HG03039 (cell line): ENCODE measurements around the gene KRT79.

Experiments used
- ATAC-seq: cut with Tn5 transposase; IDR thresholded peaks from one replicate; pipeline ENCODE4 v1.9.1; 2021; ENCODE audit warnings: mild to moderate bottlenecking, moderate library complexity; ENCODE audit not compliant: unreplicated experiment

Gene KRT79

DNA sequence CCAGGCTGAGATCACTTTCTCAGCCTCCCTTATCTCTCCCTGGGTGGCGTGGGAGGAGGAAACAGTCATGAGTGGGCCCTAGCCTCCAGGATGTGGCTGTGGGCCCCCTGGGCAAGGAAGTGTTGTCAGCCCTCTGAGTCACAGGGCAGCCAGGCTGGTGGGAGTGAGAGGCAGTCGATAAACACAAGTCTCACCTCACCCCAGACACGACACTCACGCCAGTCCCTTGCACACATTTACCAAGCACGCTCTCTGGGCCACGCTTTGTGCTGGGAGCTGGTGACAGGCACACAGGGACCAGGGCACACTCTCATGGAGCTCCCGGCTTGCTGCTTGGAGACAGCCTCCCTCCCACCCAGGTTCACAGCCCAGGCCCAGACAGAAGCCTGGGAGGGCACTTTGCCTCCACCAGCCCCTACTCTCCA, 1.9 kb upstream of the KRT79 start:
- no peak for ATAC-seq

DNA sequence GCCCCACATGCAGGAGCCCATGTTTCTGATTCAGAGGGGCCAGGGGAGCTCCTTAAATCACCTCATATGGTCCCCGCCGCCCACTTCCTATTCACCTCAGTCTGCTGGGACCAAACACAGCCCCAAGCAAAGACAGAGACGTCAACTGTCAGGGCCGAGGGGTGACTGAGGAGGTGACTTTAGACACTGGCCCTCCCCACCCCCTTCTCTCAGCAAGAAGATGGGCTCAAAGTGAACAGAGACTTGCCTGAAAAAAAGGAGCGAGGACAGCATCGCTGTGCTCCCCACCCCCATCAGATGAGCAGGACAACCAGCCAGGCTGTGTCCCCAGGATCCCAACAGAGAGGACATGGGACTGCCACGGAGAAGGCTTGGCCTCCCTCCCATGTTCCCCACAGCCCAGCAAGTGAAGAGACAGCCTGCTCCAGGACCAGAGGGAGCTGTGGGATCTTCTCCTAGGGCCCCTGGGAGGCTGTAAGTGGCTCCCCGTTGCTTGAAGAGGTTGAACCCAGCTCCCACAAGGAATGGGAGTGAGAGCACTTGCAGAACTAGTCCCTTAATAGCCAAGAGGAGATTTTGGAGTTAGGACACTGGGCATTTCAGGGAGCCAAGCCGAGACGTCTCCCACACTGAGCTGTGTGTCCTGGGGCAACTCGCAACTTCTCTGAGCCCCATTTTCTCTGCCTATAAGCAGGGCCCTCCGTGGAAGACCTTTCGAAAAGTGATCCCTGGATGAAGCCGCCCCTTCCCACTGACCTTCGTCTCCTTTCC, 1.3 kb upstream of the KRT79 start:
- no peak for ATAC-seq

DNA sequence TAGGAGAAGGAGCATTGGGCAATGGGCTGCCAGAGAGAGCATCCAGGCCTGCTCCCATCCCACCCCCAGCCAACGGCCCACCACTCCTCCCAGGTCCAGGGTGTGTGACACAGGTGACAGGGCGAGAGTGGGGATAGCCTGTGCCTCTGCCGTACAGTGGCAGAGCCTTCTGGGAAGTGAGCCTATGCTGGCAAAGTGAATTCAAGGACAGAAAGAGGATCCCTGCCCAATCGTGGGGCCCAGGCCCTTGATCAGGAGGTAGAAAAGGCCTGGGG, 553 bp upstream of the KRT79 start:
- ATAC-seq, result no peak

DNA sequence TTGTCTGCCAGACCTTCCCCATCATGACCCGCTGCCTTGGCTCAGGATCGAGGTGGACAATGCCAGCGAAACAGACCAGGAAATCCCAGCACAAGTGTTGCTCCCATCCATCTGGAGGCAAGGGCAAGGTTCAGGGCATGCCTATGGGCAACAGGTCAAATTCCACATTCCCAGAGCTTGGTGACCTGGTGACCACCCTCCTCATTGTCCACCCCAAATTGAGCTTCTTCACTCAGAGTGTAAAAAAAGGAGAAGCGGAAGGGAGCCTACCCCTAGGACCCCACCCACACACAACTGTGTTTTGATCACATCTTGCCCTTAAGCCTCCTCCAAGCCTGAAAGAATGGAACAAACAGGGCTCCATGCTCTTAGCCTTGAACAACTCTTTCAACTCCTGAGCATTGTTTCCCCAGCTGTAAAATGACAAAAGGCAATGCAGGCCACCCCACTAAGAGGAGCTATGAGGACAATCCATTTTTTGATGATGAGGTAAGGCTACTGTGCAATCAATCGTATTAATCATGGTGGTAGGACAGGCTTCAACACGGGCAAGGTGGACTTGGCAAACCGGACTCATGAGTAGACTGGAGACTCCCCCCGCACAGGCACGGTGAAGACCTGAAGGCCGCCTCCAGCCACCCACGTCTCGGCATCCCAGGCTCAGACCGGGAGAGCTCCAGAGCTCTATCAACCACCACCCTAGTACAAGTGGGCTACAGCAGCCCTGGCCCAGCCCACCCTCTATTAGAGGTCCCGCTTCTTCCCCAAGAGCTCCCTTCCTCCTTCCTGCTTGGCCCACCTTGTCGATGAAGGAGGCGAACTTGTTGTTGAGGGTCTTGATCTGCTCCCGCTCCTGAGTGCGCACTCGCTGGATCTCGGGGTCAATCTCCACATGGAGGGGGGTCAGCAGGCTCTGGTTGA, 866 bp downstream of the KRT79 start:
- no peak for ATAC-seq

DNA sequence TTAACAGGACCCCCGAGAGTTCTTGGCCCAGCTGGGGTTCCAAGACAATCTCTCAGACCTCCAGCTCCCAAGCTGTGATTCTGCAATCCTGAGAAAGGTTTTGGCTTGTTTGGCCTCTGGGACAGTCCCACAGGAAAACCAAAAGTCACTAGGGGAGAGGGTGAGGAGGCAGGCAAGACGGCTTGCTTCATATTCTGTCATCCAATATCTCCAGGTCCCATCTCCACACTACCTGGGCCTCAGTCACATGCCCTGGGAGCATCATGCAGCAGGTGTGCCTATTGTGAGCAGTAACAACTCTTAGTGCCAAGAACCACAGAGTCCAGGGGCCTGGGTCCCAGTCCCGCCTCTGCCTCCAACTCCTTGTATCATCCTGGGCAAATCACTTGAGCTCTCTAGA, 1.7 kb downstream of the KRT79 start:
- ATAC-seq, result no peak

DNA sequence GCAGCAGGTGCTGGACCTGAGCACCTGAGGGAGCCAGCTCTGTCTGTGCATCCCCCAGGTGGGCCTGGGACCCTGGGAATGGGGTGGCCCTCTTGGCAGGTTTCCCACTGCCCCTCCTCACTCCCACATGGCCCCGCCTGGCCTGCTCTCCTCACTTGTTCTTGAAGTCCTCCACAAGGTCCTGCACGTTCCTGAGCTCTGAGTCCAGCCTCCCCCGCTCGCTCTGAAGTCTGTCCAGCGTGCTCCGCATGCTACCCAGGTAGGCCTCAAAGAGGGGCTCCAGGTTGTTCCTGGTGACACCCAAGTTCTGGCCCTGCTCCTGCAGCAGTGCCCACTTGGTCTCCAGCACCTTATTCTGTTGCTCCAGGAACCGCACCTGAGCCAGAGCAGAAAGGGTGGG, 2.9 kb downstream of the KRT79 start:
- no peak for ATAC-seq

DNA sequence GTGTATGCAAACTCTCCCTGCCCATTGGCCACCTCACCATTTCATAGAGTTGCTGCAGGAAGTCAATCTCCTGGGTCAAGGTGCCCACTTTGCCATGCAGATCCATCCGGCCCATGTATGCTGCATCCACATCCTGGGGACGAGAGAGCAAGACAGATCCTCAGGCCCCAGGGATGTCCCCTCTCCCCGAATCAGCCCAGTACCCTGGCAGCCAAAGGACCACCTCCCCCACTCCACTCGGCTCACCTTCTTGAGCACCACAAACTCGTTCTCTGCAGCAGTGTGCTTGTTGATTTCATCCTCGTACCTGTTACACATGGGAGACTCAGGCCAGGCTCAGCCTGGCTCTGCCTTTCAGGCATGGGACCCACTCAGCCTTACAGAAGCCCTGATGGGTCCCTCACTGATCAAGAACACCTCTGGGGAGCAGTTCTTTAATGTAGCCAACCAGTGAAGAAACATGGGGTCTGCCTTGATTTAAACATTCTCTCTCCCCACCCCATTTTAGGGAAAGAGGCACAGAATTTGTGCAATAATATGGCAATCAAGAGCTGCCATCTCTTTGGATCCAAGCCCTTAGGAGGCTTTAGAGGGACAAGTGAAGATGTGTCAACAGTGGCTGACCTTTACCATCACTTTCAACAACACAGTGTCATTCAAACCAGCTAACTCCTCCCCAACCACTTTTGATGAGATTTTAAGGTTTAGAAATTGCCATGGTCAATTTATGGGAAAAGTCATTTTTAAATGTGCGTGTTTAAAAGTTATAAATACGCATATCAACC, 3.9 kb downstream of the KRT79 start:
- ATAC-seq, result no peak

DNA sequence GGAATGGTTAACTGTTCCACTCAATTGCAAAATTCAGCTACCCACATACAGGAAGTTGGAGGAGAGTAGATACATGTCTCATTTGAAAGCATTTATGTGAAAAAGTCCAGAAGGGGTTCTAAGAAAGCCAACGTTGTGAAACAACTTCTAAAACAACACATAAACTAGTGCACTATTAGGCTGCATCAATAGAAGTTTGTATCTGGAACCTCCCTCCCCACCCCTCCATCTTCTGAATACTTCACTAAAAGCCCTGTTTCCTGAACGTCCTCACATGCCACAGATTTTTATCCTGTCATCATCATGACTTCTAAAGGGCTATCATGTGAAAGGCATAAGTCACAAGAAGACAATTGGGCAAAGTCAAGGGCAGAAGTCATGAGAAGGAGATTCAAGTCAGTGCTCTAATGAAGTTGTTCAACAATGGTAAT, 5.5 kb downstream of the KRT79 start:
- no peak for ATAC-seq

DNA sequence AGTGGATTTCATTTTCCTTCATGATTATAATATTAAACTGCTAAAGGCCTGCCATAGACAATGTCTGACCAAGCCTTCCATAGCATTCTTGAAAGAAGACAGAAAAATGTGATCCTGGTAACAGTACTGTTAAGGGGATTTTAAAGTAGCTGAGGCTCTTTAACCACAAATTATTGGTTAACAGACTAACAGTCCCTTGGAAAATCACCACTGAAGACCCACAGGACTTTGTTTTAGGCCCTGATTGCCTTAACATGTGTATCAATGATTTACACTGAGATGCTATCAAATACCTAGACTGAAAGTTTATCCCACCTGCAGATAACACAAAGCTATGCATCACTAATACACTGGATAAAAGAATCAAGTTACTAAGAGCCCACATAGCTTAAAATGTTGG, 6.0 kb downstream of the KRT79 start:
- ATAC-seq, result no peak

DNA sequence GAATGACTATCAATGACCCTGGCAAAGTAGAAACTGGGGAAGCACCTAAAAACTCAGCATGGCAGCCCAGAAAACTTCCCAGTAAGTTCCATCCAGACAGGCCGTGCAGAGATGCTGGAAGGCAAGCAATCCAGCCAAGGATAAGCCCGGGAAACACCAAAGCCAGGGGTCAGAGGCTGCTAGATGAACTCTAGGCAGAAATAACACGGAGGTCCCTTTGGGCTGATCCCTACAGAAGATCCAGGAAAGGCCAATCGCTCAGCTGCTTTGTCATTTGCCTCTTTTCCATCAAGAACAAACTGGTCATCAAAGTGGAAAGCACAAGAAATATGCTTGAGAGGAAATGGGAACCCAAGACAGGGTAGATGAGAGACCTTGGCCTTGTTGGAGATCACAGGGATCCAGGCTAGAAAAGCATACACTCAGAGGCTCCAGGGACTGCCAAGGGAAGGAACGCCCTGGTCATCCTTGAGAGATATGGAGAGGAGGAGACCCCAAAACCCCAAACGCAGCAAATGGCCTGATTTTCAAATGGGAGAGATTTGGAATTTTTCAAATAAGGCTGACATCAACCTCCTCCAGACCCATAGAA, 6.5 kb downstream of the KRT79 start:
- no peak for ATAC-seq

DNA sequence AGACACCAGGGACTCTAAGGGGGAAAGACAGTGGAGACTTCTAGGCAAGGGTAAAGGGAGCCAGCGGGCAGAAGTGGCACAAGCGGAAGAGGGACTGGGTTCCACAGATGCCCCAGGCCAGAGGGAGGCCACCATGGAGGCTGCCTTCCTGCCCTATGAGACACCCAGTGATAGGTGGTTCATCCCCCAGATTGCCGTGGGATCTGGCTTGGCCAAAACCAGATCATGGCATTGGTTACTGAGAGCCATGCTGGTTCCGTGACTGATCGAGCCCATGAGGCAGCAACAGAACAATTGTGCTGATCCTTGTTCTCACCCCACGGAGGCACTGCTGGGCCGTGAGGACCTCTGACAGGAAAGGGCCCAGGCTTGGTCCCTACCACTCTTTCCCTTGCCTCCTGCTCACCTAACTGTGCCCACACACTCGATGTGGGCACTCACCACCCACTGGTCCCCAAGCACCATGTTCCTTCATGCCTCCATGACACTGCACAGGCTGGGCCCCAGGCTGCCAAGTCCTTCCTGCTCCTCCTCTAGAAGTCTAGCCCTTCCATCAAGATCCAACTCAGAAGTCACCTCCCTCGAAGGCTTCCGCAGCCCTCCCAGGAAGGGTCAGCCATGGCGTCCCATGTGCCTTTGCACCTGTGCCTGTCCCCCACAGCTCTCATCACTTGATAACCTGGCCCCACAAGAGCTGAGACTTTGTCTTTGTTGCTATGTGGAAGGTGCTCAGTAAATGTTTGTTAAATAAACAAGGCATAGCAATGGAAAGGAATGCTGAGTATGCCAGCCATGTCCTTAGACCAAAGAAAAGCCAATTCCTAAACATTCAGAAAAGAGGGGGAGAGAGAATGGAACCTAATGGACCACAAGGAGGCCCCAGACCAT, 7.3 kb downstream of the KRT79 start:
- no peak for ATAC-seq

DNA sequence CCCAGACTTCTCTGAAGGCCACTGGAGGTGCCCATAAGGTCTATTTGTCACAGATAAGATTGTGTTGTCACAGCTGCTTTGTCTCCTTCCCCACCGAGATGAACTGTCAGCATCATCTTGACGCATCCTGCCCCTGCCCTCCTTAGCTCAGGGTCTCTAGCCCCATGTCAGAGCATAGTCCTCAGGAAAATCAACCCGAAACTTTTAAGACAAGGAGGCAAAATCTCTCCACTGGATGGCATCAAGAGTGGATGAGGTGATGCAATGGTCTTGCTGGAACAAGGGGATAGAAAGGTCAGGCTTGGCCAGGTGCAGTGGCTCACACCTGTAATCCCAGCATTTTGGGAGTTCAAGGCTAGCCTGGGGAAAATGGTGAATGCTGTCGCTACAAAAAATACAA, 8.2 kb downstream of the KRT79 start:
- ATAC-seq, result no peak

DNA sequence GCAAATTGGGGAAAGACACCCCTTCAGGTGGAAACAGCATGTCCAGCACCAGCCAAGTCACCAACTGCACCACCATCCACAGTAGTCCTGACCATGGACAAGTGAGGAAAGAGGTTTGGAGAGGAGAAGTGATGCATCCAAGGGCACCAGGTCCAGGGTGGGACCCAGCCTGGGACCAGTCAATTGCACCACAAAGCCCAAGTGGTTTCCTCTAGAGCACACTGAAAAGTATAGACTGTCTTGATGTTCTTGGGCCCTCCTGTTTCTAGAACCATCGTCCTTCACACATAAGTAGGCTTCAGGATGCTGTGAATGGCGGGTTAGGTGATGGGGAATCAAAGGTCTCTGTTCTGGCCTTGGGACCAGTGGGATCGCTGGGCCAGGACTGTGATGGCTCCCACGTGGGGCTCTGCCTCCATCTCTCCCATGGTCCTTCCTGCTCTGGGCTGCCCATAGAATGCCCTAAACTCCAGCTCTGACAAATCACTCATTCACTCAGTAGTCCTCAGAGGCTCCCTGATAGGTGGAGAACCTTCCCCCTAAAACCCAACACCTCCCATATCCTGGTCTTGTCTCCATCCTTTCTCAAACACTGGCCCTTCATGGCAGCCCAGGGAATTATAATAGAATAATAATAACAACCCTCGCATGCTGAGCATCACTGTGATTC, 9.2 kb downstream of the KRT79 start:
- ATAC-seq, result no peak

DNA sequence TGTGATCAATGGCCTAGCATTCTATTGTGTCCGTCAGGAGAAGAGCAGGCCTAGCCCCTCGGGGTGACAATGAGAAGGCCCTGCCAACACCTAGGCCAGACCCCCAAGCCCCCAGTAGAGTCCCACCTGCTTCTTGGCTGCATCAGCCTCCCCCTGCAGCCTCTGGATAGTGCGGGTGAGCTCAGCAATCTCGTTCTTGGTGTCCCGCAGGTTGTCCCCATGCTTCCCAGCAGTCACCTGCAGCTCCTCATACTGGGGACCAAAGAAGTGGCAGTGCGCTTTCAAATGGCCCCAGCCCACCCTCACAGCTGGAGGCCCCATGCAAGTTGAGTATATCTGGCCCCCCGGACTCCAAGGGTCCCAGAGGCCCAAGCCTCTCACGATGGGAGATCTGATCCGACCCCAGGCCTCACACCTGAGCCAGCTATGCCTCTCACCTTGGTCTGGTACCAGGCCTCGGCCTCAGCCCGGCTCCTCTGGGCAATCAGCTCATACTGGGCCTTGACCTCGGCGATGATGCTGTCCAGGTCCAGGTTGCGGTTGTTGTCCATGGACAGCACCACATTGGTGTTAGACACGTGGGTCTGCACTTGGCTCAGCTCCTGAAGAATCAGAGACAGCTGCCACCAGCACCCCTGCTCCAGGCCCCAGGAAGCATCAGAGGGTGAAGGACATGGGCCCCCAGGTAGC, 10.2 kb downstream of the KRT79 start:
- no peak for ATAC-seq

DNA sequence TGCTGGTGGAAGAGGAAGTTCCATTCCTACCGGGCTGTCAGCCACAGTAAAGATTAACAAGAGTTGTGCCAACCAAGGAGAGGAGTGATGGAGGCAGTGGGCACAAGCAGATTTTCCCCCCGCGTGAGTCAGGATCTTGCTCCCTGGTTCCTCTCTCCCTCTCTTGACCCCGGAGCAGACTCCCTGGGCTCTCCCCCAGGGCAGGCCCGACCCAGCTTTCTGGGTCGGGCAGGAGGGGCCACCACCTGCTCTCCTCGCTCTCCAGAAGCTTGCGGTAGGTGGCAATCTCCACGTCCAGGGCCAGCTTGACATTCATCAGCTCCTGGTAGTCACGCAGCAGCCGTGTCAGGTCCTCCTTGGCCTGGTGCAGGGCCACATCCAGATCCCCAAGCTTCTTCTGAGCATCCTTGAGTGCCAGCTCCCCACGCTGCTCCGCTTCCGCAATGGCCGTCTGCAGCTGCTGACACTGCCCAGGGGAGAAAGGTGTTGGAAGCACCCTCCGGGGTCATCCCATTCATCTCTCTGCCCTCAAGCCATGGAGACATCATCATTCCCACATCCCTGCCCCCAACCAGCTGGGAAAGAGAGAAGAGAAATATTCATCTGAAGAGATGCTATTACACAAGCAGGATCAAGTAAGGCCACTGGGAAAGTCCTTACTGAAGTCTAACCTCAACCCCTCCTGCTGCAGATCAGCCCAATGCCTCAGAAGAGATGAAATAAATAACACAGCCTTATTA, 11.2 kb downstream of the KRT79 start:
- no peak for ATAC-seq

DNA sequence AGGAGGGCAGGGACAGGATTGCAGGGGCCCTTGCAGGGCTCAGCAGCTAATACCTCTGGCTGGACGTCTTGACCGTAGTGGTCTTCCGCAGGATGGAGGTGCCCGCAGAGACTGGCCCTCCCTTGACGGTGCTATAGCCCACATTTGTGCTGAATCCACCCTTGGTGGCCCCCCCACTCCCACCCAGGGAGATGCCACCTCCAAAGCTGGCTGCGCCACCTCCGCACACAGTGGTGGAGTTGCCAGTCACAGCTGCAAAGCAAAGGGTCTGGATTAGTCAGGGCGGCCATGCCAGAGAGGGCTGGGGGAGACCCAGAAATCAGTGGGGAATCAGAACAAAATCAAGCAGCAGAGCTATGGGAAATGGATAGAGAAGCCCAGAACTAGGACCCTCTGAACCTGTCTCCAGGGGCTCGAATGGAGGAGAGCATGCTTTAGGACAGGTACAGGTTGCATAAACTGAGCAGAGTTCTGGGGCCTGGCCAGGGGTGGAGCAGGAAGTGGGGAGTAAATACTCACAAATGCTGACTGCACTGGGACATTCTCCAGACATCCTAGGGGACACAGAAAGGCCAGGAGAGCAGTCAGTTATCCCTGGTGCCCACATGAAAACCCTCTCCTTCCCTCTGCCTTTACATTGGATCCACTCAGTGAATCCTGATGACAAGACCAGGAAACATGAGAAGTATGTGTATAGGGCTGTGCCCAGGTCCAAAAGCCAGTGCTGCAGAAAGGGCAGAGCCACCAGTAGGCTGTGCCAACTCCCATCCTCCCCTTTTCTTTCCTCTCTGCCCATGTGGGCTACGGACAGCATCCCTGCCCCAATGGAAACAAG, 12.1 kb downstream of the KRT79 start:
- no peak for ATAC-seq

DNA sequence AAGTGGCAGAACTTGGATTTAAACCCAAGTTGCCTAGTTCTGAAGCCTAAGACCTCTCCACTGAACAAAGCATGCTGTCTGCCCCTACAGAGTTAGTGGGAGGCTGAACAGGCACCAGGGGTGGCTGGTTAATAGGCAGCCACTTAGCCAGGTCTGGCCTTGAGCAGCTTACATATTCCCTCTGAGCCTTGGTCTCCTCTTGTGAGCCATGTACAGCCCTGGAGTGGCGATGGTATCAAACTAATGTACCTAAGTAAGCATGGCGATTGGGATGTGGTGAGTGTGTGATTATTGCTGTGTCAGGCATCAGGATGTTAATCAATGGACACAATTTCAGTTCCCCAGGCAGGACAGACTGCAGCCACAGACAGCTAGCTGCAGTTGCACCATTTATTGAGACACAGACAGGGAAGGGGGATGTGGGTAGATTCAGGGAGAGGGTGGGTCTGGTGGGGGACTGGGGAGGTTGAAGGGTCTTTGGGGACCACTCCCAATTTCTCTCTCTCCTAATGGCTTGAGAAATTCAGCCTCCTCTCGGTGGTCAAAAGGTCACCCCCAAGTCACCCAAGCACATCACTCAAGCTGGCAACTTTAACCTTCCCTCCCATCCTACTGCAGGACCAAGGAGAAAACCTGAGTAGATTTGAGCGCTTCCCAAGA, 12.9 kb downstream of the KRT79 start:
- no peak for ATAC-seq
